Measurements from ENCODE around the gene TAF1B. TPM values are rescaled to one million over a fixed set of nuclear protein-coding genes. Genes with fewer than 3 reads are reported as not detected.
"Not testable (repeated sequence)": the region's sequence is repeated elsewhere in the genome, so short reads cannot be mapped to it uniquely, and the experiment has no call there.

TAF1B gene
- total RNA-seq, 1 experiment from 2014 or later: 52.8 TPM

DNA sequence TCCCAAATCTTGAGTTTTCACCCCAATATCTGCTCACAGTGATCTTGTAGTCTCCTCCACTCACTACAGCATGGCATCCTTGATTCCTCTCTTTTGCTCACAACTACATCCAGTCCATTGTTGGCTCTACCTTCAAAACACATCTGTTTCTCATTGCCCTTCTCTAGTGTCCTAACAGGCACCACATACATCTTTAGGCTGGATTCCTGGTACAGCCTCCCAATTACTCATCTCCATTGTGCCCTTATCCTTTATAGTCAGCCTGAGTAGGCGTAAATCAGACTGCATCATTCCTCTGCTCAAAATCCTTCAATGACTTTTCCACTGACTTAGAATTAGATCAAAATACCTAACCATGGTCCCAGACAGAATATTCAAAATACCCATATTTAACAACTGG, 10.7 kb upstream of the TAF1B start:
- intact Hi-C loops (cut with micrococcal nuclease; ENCODE audit: unreplicated experiment): no loop called here
- H3K9me3 ChIP-seq (ENCODE audit: low read depth, low read length, poor library complexity, severe bottlenecking): no peaks in the 10 kb centered on the region
- no peaks in the 10 kb centered on the region for H3K27me3 ChIP-seq (replicated peaks; ENCODE audit: insufficient read depth, low read depth, low read length, poor library complexity)
- POLR2A ChIA-PET (ENCODE audit: low non-redundant PET): no interaction called here
- DNase-seq (ENCODE audit: low spot score): no peak
- H3K4me3 ChIP-seq (ENCODE audit: low read depth, low read length, poor library complexity, severe bottlenecking): no peak overlapping the region
- H3K36me3 ChIP-seq (ENCODE audit: insufficient read depth, low read length, poor library complexity, severe bottlenecking): no peaks in the 10 kb centered on the region
- CTCF ChIA-PET: no interaction called here
- no TSS peak for BruUV-seq (replicated peaks)
- H3K4me1 ChIP-seq (ENCODE audit: insufficient read depth, low read length, poor library complexity, severe bottlenecking): no peaks in the 10 kb centered on the region
- H3K27ac ChIP-seq (ENCODE audit: low read depth, low read length, poor library complexity, severe bottlenecking): no peak overlapping the region
- TF ChIP-seq, protein P1, sequence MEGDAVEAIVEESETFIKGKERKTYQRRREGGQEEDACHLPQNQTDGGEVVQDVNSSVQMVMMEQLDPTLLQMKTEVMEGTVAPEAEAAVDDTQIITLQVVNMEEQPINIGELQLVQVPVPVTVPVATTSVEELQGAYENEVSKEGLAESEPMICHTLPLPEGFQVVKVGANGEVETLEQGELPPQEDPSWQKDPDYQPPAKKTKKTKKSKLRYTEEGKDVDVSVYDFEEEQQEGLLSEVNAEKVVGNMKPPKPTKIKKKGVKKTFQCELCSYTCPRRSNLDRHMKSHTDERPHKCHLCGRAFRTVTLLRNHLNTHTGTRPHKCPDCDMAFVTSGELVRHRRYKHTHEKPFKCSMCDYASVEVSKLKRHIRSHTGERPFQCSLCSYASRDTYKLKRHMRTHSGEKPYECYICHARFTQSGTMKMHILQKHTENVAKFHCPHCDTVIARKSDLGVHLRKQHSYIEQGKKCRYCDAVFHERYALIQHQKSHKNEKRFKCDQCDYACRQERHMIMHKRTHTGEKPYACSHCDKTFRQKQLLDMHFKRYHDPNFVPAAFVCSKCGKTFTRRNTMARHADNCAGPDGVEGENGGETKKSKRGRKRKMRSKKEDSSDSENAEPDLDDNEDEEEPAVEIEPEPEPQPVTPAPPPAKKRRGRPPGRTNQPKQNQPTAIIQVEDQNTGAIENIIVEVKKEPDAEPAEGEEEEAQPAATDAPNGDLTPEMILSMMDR (conservative IDR thresholded peaks at IDR 0.05; ENCODE audit: low read depth, low read length): no peak
- no peak for TF ChIP-seq EZH2 (IDR thresholded peaks at IDR 0.05; ENCODE audit: borderline replicate concordance, low read depth, low read length, poor library complexity, severe bottlenecking)

DNA sequence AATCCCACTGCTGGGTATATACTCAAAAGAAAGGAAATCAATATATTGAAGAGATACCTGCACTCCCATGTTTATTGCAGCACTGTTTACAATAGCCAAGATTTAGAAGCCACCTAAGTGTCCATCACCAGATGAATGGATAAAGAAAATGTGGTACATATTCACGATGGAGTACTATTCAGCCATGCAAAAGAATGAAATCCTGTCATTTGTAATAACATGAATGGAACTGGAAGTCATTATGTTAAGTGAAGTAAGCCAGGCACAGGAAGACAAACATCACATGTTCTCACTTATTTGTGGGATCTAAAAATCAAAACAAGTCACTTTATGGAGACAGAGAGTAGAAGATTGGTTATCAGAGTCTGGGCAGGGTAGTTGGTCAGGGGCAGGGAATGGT, 8.2 kb upstream of the TAF1B start:
- H3K36me3 ChIP-seq (ENCODE audit: insufficient read depth, low read length, poor library complexity, severe bottlenecking); H3K4me1 ChIP-seq (ENCODE audit: insufficient read depth, low read length, poor library complexity, severe bottlenecking); H3K4me3 ChIP-seq (ENCODE audit: low read depth, low read length, poor library complexity, severe bottlenecking); CTCF ChIA-PET; H3K27me3 ChIP-seq (replicated peaks; ENCODE audit: insufficient read depth, low read depth, low read length, poor library complexity); BruUV-seq (replicated peaks); DNase-seq (ENCODE audit: low spot score); H3K27ac ChIP-seq (ENCODE audit: low read depth, low read length, poor library complexity, severe bottlenecking); POLR2A ChIA-PET (ENCODE audit: low non-redundant PET); intact Hi-C loops (cut with micrococcal nuclease; ENCODE audit: unreplicated experiment); H3K9me3 ChIP-seq (ENCODE audit: low read depth, low read length, poor library complexity, severe bottlenecking): not testable (repeated sequence)

DNA sequence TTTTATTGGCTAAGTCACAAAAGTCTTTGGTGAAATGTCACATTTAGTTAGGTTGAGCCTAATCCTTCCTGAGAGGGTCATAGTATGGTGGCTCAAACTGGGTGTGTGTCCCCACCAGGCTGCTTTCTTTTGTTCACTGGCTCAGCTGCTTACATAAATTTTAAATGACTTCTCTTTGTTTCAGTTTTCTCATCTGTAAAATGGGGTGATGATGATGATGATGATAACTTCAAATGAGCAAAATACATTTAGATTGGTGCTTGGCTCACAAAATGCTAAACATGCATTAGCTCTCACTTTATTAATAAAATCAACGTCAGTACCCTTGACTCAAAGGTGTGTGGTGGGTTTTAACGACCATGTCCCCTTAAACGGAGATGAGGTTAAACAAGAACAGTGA, 7.2 kb upstream of the TAF1B start:
- ChIA-PET CTCF (no interaction called here), POLR2A (ENCODE audit: low non-redundant PET) (no interaction called here)
- Histone ChIP-seq H3K36me3 (ENCODE audit: insufficient read depth, low read length, poor library complexity, severe bottlenecking) (no peaks in the 10 kb centered on the region), H3K4me3 (ENCODE audit: low read depth, low read length, poor library complexity, severe bottlenecking) (no peak overlapping the region), H3K4me1 (ENCODE audit: insufficient read depth, low read length, poor library complexity, severe bottlenecking) (no peaks in the 10 kb centered on the region), H3K27ac (ENCODE audit: low read depth, low read length, poor library complexity, severe bottlenecking) (no peak overlapping the region), H3K27me3 (replicated peaks; ENCODE audit: insufficient read depth, low read depth, low read length, poor library complexity) (no peaks in the 10 kb centered on the region), H3K9me3 (ENCODE audit: low read depth, low read length, poor library complexity, severe bottlenecking) (no peaks in the 10 kb centered on the region)
- intact Hi-C loops (cut with micrococcal nuclease; ENCODE audit: unreplicated experiment): no loop called here
- BruUV-seq (replicated peaks): no TSS peak
- no peak for DNase-seq (ENCODE audit: low spot score)
- TF ChIP-seq, protein P1 (conservative IDR thresholded peaks at IDR 0.05; ENCODE audit: low read depth, low read length): no peak
- TF ChIP-seq EZH2 (IDR thresholded peaks at IDR 0.05; ENCODE audit: borderline replicate concordance, low read depth, low read length, poor library complexity, severe bottlenecking): no peak

DNA sequence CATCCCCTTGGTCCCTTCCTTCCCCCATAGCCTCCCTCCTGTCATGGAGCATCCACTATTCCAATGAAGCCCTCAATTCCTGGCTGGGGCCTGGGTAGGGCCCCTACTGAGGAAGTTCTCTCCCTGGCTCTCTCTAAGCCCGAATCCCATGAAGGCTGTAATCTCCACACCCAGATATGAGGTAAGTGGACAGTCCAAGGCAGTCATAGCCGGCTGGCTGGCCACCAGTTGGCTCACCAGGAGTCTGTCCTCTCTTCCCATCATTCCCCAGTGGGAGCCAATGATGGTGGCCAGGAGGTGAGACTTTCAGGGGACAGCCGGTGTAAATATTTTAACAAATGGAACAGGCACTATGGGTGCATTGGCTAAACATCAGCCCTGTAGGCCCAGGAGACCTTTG, 6.8 kb upstream of the TAF1B start:
- DNase-seq (ENCODE audit: low spot score): no peak
- no peaks in the 10 kb centered on the region for H3K27me3 ChIP-seq (replicated peaks; ENCODE audit: insufficient read depth, low read depth, low read length, poor library complexity)
- CTCF ChIA-PET: no interaction called here
- no peak overlapping the region for H3K27ac ChIP-seq (ENCODE audit: low read depth, low read length, poor library complexity, severe bottlenecking)
- no peaks in the 10 kb centered on the region for H3K4me1 ChIP-seq (ENCODE audit: insufficient read depth, low read length, poor library complexity, severe bottlenecking)
- no peaks in the 10 kb centered on the region for H3K36me3 ChIP-seq (ENCODE audit: insufficient read depth, low read length, poor library complexity, severe bottlenecking)
- POLR2A ChIA-PET (ENCODE audit: low non-redundant PET): no interaction called here
- BruUV-seq (replicated peaks): no TSS peak
- TF ChIP-seq EZH2 (IDR thresholded peaks at IDR 0.05; ENCODE audit: borderline replicate concordance, low read depth, low read length, poor library complexity, severe bottlenecking): no peak
- TF ChIP-seq, protein P1 (conservative IDR thresholded peaks at IDR 0.05; ENCODE audit: low read depth, low read length): no peak
- intact Hi-C loops (cut with micrococcal nuclease; ENCODE audit: unreplicated experiment): no loop called here
- no peaks in the 10 kb centered on the region for H3K9me3 ChIP-seq (ENCODE audit: low read depth, low read length, poor library complexity, severe bottlenecking)
- H3K4me3 ChIP-seq (ENCODE audit: low read depth, low read length, poor library complexity, severe bottlenecking): no peak overlapping the region
